ENCODE data around the gene SBNO1.
A peak's percentile ranks its signal among the peaks of the same experiment; 100 is the strongest.
"Not testable (repeated sequence)": the region's sequence is repeated elsewhere in the genome, so short reads cannot be mapped to it uniquely, and the experiment has no call there.

Gene SBNO1
- total RNA-seq = 161 reads per million, percentile 90 among the genes with 10 or more reads in this experiment

GRCh38 chr12:123364532-123365024, at the start of gene SBNO1:
Gene SBNO1 (minus strand): TSS chr12:123364847. CDS start chr12:123350441, 14,406 bp downstream.
- DNase-seq = peak; percentile 86

- no peak for DNase-seq
Observed at GRCh38 chr12:123410041-123410412, 45.4 kb upstream of the SBNO1 start.

- DNase-seq = not testable (repeated sequence)
Observed at GRCh38 chr12:123409284-123410040, 44.8 kb upstream of the SBNO1 start.

- not testable (repeated sequence) for DNase-seq
Observed at GRCh38 chr12:123408619-123409018, 44.0 kb upstream of the SBNO1 start.

GRCh38 chr12:123407934-123408333, 43.3 kb upstream of the SBNO1 start:
- DNase-seq = not testable (repeated sequence)

- DNase-seq = not testable (repeated sequence)
Observed at GRCh38 chr12:123407269-123407668, 42.6 kb upstream of the SBNO1 start.

GRCh38 chr12:123404581-123404980, 39.9 kb upstream of the SBNO1 start:
- DNase-seq = no peak

GRCh38 chr12:123401753-123402683, 37.4 kb upstream of the SBNO1 start:
- DNase-seq = no peak

- no peak for DNase-seq
Observed at GRCh38 chr12:123399255-123399617, 34.6 kb upstream of the SBNO1 start.

- DNase-seq = no peak
Observed at GRCh38 chr12:123398550-123399254, 34.1 kb upstream of the SBNO1 start.

- no peak for DNase-seq
Observed at GRCh38 chr12:123398177-123398549, 33.5 kb upstream of the SBNO1 start.

- DNase-seq = no peak
Observed at GRCh38 chr12:123397400-123397799, 32.8 kb upstream of the SBNO1 start.

- DNase-seq = no peak
Observed at GRCh38 chr12:123396954-123397353, 32.3 kb upstream of the SBNO1 start.

GRCh38 chr12:123396543-123396942, 31.9 kb upstream of the SBNO1 start:
- DNase-seq = no peak

GRCh38 chr12:123395236-123395635, 30.6 kb upstream of the SBNO1 start:
- no peak for DNase-seq

GRCh38 chr12:123393747-123394146, 29.1 kb upstream of the SBNO1 start:
- DNase-seq = no peak

- no peak for DNase-seq
Observed at GRCh38 chr12:123391546-123392343, 27.1 kb upstream of the SBNO1 start.

- no peak for DNase-seq
Observed at GRCh38 chr12:123390498-123391426, 26.1 kb upstream of the SBNO1 start.

- peak; percentile 4 for DNase-seq
Observed at GRCh38 chr12:123389560-123390351, 25.1 kb upstream of the SBNO1 start.

- DNase-seq = no peak
Observed at GRCh38 chr12:123388951-123389559, 24.4 kb upstream of the SBNO1 start.

Data from effector CD4-positive, alpha-beta T cell (primary cell).